Measurements from ENCODE around the gene POFUT1.
"Not testable (repeated sequence)": the region's sequence is repeated elsewhere in the genome, so short reads cannot be mapped to it uniquely, and the experiment has no call there.

POFUT1 gene

GRCh38 chr20:32207626-32208498 lies at the start of gene POFUT1, which contains the start of gene PLAGL2:
Gene POFUT1, plus strand, starts transcription at chr20:32207880. Its CDS starts 62 bp downstream, at chr20:32207942.
Gene PLAGL2, minus strand, starts transcription at chr20:32207743. Its CDS starts 5,565 bp downstream, at chr20:32202178.
- no peak for DNase-seq (ENCODE audit: low read depth, low spot score)

GRCh38 chr20:32158351-32158750 lies 49.3 kb upstream of the POFUT1 start:
- DNase-seq (ENCODE audit: low read depth, low spot score) = no peak

GRCh38 chr20:32158943-32159660 lies 48.6 kb upstream of the POFUT1 start:
- no peak for DNase-seq (ENCODE audit: low read depth, low spot score)

GRCh38 chr20:32159766-32160221 lies 47.9 kb upstream of the POFUT1 start:
- DNase-seq (ENCODE audit: low read depth, low spot score) = no peak

- DNase-seq (ENCODE audit: low read depth, low spot score) = no peak
Observed at GRCh38 chr20:32160341-32160740, 47.3 kb upstream of the POFUT1 start.

- no peak for DNase-seq (ENCODE audit: low read depth, low spot score)
Observed at GRCh38 chr20:32162351-32162750, 45.3 kb upstream of the POFUT1 start.

- no peak for DNase-seq (ENCODE audit: low read depth, low spot score)
Observed at GRCh38 chr20:32163951-32164350, 43.7 kb upstream of the POFUT1 start.

GRCh38 chr20:32164984-32165735 lies 42.5 kb upstream of the POFUT1 start:
- no peak for DNase-seq (ENCODE audit: low read depth, low spot score)

- no peak for DNase-seq (ENCODE audit: low read depth, low spot score)
Observed at GRCh38 chr20:32165836-32166545, 41.7 kb upstream of the POFUT1 start.

GRCh38 chr20:32167552-32167951 lies 40.1 kb upstream of the POFUT1 start:
- no peak for DNase-seq (ENCODE audit: low read depth, low spot score)

GRCh38 chr20:32168184-32168910 lies 39.3 kb upstream of the POFUT1 start:
- no peak for DNase-seq (ENCODE audit: low read depth, low spot score)

GRCh38 chr20:32177696-32178095 lies 30.0 kb upstream of the POFUT1 start:
- DNase-seq (ENCODE audit: low read depth, low spot score) = not testable (repeated sequence)

GRCh38 chr20:32179515-32179914 lies 28.2 kb upstream of the POFUT1 start:
- DNase-seq (ENCODE audit: low read depth, low spot score) = no peak

- DNase-seq (ENCODE audit: low read depth, low spot score) = no peak
Observed at GRCh38 chr20:32179934-32180333, 27.7 kb upstream of the POFUT1 start.

GRCh38 chr20:32181606-32182005 lies 26.1 kb upstream of the POFUT1 start:
- no peak for DNase-seq (ENCODE audit: low read depth, low spot score)

GRCh38 chr20:32183947-32184635 lies 23.6 kb upstream of the POFUT1 start:
- DNase-seq (ENCODE audit: low read depth, low spot score) = no peak

- DNase-seq (ENCODE audit: low read depth, low spot score) = no peak
Observed at GRCh38 chr20:32184961-32185603, 22.6 kb upstream of the POFUT1 start.

GRCh38 chr20:32186506-32186905 lies 21.2 kb upstream of the POFUT1 start:
- DNase-seq (ENCODE audit: low read depth, low spot score) = no peak

GRCh38 chr20:32188376-32189122 lies 19.1 kb upstream of the POFUT1 start:
- no peak for DNase-seq (ENCODE audit: low read depth, low spot score)
